ENCODE measurements around the gene WDFY4. TPM values are rescaled to one million over a fixed set of nuclear protein-coding genes. Genes with fewer than 3 reads are reported as not detected.

WDFY4 gene
- total RNA-seq, 1 experiment from 2014 or later, result 0.23 TPM

GRCh38 chr10:48805411-48805810 is 120.7 kb downstream of the WDFY4 start:
- no peaks in the 10 kb centered on the region for H3K4me1 ChIP-seq (ENCODE audit: control insufficient read depth, insufficient read depth, low read length)
- intact Hi-C loops (cut with micrococcal nuclease; ENCODE audit: unreplicated experiment) (no loop called here), in situ Hi-C loops (cut with HindIII; ENCODE audit: low pct_unique_long_range_greater_than_20kb, low sequenced_read_pairs) (no loop called here)
- H3K36me3 ChIP-seq (ENCODE audit: control insufficient read depth, insufficient read depth, low read length), result no peaks in the 10 kb centered on the region
- DNase-seq (ENCODE audit: low read depth, low spot score) (no peak), ATAC-seq (no peak; the same call in 1 of the 2 replicates)
- no peaks in the 10 kb centered on the region; the same call in 1 of the 2 replicates for H3K27me3 ChIP-seq (ENCODE audit: control insufficient read depth, insufficient read depth, low read length)
- H3K27ac ChIP-seq (ENCODE audit: low read length), result no peak overlapping the region
- BruUV-seq (replicated peaks), result no TSS peak
- H3K4me3 ChIP-seq (ENCODE audit: low read depth in 2 of 2, low read length in 2 of 2), result no peak overlapping the region
- TF ChIP-seq POLR2AphosphoS5 (IDR thresholded peaks at IDR 0.05; ENCODE audit: low read depth, low read length) (no peak), REST (IDR thresholded peaks at IDR 0.05; ENCODE audit: insufficient read depth in 1 of 2, low read depth in 2 of 2, low read length in 1 of 2) (no peak), SIN3A (IDR thresholded peaks at IDR 0.05; ENCODE audit: borderline replicate concordance, insufficient read depth, low read depth, low read length) (no peak), TCF7L2 (IDR thresholded peaks at IDR 0.05; ENCODE audit: low read depth, low read length) (no peak), CTCF (IDR thresholded peaks at IDR 0.05) (no peak)
- no peaks in the 10 kb centered on the region for H3K9me3 ChIP-seq (ENCODE audit: control insufficient read depth, insufficient read depth, low read depth, low read length)
- CTCF ChIA-PET, result no interaction called here
- POLR2A ChIA-PET, result no interaction called here

- ChIA-PET CTCF (no interaction called here), POLR2A (no interaction called here)
- Histone ChIP-seq H3K9me3 (ENCODE audit: control insufficient read depth, insufficient read depth, low read depth, low read length) (no peaks in the 10 kb centered on the region), H3K4me3 (ENCODE audit: low read depth in 2 of 2, low read length in 2 of 2) (no peak overlapping the region), H3K27ac (ENCODE audit: low read length) (no peak overlapping the region), H3K36me3 (ENCODE audit: control insufficient read depth, insufficient read depth, low read length) (no peaks in the 10 kb centered on the region), H3K4me1 (ENCODE audit: control insufficient read depth, insufficient read depth, low read length) (no peaks in the 10 kb centered on the region), H3K27me3 (ENCODE audit: control insufficient read depth, insufficient read depth, low read length) (no peaks in the 10 kb centered on the region; the same call in 1 of the 2 replicates)
- no TSS peak for BruUV-seq (replicated peaks)
- intact Hi-C loops (cut with micrococcal nuclease; ENCODE audit: unreplicated experiment) (no loop called here), in situ Hi-C loops (cut with HindIII; ENCODE audit: low pct_unique_long_range_greater_than_20kb, low sequenced_read_pairs) (no loop called here)
- DNase-seq (ENCODE audit: low read depth, low spot score), result no peak
- TF ChIP-seq POLR2AphosphoS5 (IDR thresholded peaks at IDR 0.05; ENCODE audit: low read depth, low read length) (no peak), SIN3A (IDR thresholded peaks at IDR 0.05; ENCODE audit: borderline replicate concordance, insufficient read depth, low read depth, low read length) (no peak), TCF7L2 (IDR thresholded peaks at IDR 0.05; ENCODE audit: low read depth, low read length) (no peak), CTCF (IDR thresholded peaks at IDR 0.05) (no peak), REST (IDR thresholded peaks at IDR 0.05; ENCODE audit: insufficient read depth in 1 of 2, low read depth in 2 of 2, low read length in 1 of 2) (no peak)
- no peak for ATAC-seq
Measured at GRCh38 chr10:48805848-48806247, 121.2 kb downstream of the WDFY4 start.
